Suprapubic skin (tissue), 4 donors: ENCODE data around the gene EBF4. TPM values are rescaled to one million over a fixed set of nuclear protein-coding genes. Genes with fewer than 3 reads are reported as not detected.

Source experiments
- DNase-seq, 2 donors: peaks; one replicate each; pipeline ENCODE4 v3.0.0-alpha.2; 2019; ENCODE audit warnings: low spot score in 2 of 2
- H3K27ac ChIP-seq: fragments of 200-600 bp; sonication (generic); one replicate; pipeline ENCODE4 v1.5.1; 2019
- H3K27me3 ChIP-seq: fragments of 200-600 bp; sonication (generic); one replicate; pipeline ENCODE4 v1.5.1; 2019
- H3K36me3 ChIP-seq: fragments of 200-600 bp; sonication (generic); one replicate; pipeline ENCODE4 v1.5.1; 2019
- H3K4me1 ChIP-seq: fragments of 200-600 bp; sonication (generic); one replicate; pipeline ENCODE4 v1.5.1; 2019
- H3K4me3 ChIP-seq: fragments of 200-600 bp; sonication (generic); one replicate; pipeline ENCODE4 v1.5.1; 2019; ENCODE audit warnings: mild to moderate bottlenecking
- H3K9me3 ChIP-seq: fragments of 200-600 bp; sonication (generic); one replicate; pipeline ENCODE4 v1.5.1; 2019
- CTCF ChIP-seq, 2 donors: fragments of 200-600 bp in 1 of 2; fragments of 450-650 bp in 1 of 2; sonication (generic) in 1 of 2; IDR thresholded peaks; one replicate each; pipeline ENCODE4 v1.5.1; 2016 to 2019; ENCODE audit warnings: antibody characterized with exemption in 2 of 2, mild to moderate bottlenecking in 1 of 2, moderate library complexity in 1 of 2
- EP300 ChIP-seq: sonication (generic); formaldehyde crosslinking; IDR thresholded peaks from one replicate; pipeline ENCODE4 v1.6.1; 2017; ENCODE audit warnings: antibody characterized with exemption
- POLR2A ChIP-seq, 2 donors: fragments of 450-650 bp; IDR thresholded peaks; one replicate each; pipeline ENCODE4 v1.6.1; 2017; ENCODE audit warnings: antibody characterized with exemption in 2 of 2, mild to moderate bottlenecking in 2 of 2, moderate library complexity in 2 of 2
- POLR2AphosphoS5 ChIP-seq, 3 donors: sonication (generic); formaldehyde crosslinking; IDR thresholded peaks; one replicate each; pipeline ENCODE4 v1.6.1; 2017; ENCODE audit warnings: antibody characterized with exemption in 3 of 3
- WGBS: methylation state at CpG from one replicate; pipeline ENCODE4 v1.1.5; 2018; 5-methylcytosine and 5-hydroxymethylcytosine counted together
- total RNA-seq, 4 donors: library from RNA; depleted of rRNA; stranded (reverse); fragments of >200 nt; gene quantifications; one replicate each; pipeline ENCODE4 v1.1.0, GENCODE V29; 2016

EBF4 gene
- total RNA-seq, 4 donors from 2014 or later: 5.9 to 12.6 (median 6.3) TPM

- Histone ChIP-seq H3K4me3 (no peak overlapping the region), H3K27me3 (peaks cover 42% of the 10 kb centered on the region), H3K9me3 (no peaks in the 10 kb centered on the region), H3K27ac (no peak overlapping the region), H3K36me3 (no peaks in the 10 kb centered on the region), H3K4me1 (peaks cover 31% of the 10 kb centered on the region)
- DNase-seq: no peak
- 14% methylated on average over 27 of the region's 30 CpGs for WGBS
- TF ChIP-seq CTCF (IDR thresholded peaks at IDR 0.05): no peak
- no peak for TF ChIP-seq POLR2A (IDR thresholded peaks at IDR 0.05)
- no peak for TF ChIP-seq EP300
- no peak for TF ChIP-seq POLR2AphosphoS5 (IDR thresholded peaks at IDR 0.05)
Observed at GRCh38 chr20:2749951-2750490, 57.4 kb downstream of the EBF4 start.

GRCh38 chr20:2750491-2751251, 58.1 kb downstream of the EBF4 start:
- Histone ChIP-seq H3K27me3 (peaks cover 46% of the 10 kb centered on the region), H3K36me3 (no peaks in the 10 kb centered on the region), H3K27ac (no peak overlapping the region), H3K9me3 (no peaks in the 10 kb centered on the region), H3K4me3 (peak overlapping the region; percentile 56), H3K4me1 (peaks cover 31% of the 10 kb centered on the region)
- DNase-seq: peak; percentile 79 to 87
- no peak for TF ChIP-seq POLR2AphosphoS5 (IDR thresholded peaks at IDR 0.05)
- no peak for TF ChIP-seq CTCF (IDR thresholded peaks at IDR 0.05)
- no peak for TF ChIP-seq POLR2A (IDR thresholded peaks at IDR 0.05)
- WGBS: 5% methylated on average over 34 of the region's 34 CpGs

GRCh38 chr20:2751347-2751877, 58.8 kb downstream of the EBF4 start:
- WGBS: 2% methylated on average over 10 of the region's 26 CpGs
- H3K4me3 ChIP-seq: peak overlapping the region; percentile 56
- peak in 1 of 2 donors; percentile 73 for DNase-seq

GRCh38 chr20:2751878-2752566, 59.4 kb downstream of the EBF4 start:
- Histone ChIP-seq H3K36me3 (no peaks in the 10 kb centered on the region), H3K4me3 (peak overlapping the region; percentile 56), H3K27me3 (peaks cover 57% of the 10 kb centered on the region), H3K4me1 (peaks cover 31% of the 10 kb centered on the region), H3K27ac (peak overlapping the region; percentile 60), H3K9me3 (no peaks in the 10 kb centered on the region)
- DNase-seq: peak in 1 of 2 donors; percentile 78
- WGBS: no CpG with 5 or more reads among the region's 93 CpGs
- no peak for TF ChIP-seq POLR2A (IDR thresholded peaks at IDR 0.05)
- TF ChIP-seq EP300: no peak
- peak in 1 of 2 donors; percentile 11 for TF ChIP-seq CTCF (IDR thresholded peaks at IDR 0.05)
- TF ChIP-seq POLR2AphosphoS5 (IDR thresholded peaks at IDR 0.05): no peak

More at GRCh38 chr20:2751347-2751877, 58.8 kb downstream of the EBF4 start:
- no peak for TF ChIP-seq POLR2A (IDR thresholded peaks at IDR 0.05)
- no peak for TF ChIP-seq EP300
- TF ChIP-seq POLR2AphosphoS5 (IDR thresholded peaks at IDR 0.05): no peak
- no peak for TF ChIP-seq CTCF (IDR thresholded peaks at IDR 0.05)
- peak overlapping the region; percentile 60 for H3K27ac ChIP-seq
- peaks cover 54% of the 10 kb centered on the region for H3K27me3 ChIP-seq
- no peaks in the 10 kb centered on the region for H3K9me3 ChIP-seq
- H3K4me1 ChIP-seq: peaks cover 31% of the 10 kb centered on the region
- H3K36me3 ChIP-seq: no peaks in the 10 kb centered on the region
